Measurements from ENCODE around the gene CBFA2T2.

- TF ChIP-seq GATA2 (IDR thresholded peaks at IDR 0.05; ENCODE audit: low read depth, low read length) (no peak), GATA3 (IDR thresholded peaks at IDR 0.05; ENCODE audit: low read depth, low read length) (no peak)
Measured at GRCh38 chr20:33556246-33556645, 66.3 kb downstream of the CBFA2T2 start.
